Measurements from ENCODE around the gene LSM4.
"Not testable (repeated sequence)": the region's sequence is repeated elsewhere in the genome, so short reads cannot be mapped to it uniquely, and the experiment has no call there.

The LSM4 gene

DNA sequence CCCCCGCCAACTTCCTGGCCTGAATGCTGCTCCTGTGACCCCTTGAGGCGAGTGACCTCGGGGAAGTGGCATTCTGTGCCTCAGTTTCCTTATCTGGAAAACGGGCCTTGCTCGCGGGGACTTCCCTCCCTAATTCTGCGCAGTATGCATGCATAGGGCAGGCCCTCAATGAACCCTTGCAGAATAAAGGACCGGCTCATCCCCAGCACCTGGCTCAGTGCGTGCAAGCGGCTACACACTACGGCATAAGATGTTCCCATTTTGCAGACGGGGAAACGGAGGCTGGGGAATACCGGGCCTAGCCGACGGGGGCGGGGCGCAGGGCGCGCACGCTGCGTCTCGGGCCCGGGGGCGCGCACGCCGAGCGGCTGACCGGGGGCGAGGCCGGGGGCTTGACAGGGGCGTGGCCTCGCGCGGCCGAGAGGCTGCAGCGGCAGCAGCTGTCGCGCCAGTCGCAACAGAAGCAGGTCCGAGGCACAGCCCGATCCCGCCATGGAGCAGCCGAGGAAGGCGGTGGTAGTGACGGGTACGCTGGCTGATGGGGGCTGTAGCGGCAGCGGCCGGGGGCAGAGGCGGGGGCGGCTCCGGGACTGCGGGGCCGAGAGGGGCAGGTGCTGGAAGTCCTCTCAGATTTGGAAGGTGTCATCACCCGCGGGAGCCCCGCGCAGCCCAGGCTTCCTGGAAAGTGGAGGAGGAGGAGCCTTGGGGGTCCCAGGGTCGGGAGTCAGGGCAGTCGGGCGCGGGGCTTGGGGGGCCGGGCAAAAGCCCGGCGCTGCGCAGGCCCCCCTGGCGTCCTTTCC, 17.5 kb upstream of the LSM4 start, which contains the start of gene PGPEP1:
Gene PGPEP1, plus strand, starts transcription at position 409 of the 800 bp plus-strand sequence. Its CDS starts 84 bp downstream, at position 493.
- DNase-seq = no peak

DNA sequence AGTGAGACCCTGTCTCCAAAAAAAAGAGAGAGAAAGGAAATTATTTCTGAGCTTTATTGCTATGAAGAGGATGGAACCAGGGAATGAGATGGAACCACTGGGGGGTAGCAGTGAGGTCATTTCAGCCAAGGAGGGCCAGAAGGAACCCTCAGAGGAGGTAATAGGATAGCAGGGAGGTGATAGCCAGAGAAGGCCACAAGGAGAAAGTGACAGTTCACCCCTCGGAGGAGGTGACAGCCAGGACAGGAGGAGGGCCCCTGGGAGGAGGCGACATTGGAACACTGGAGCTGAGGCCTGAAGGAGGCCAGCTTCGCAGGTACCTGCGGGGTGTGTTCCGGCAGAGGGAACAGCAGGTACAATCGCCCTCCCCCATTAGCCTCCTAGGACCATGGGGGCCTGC, 16.8 kb upstream of the LSM4 start:
- no peak for DNase-seq

GRCh38 chr19:18338541-18338940, 15.7 kb upstream of the LSM4 start:
- no peak for DNase-seq

DNA sequence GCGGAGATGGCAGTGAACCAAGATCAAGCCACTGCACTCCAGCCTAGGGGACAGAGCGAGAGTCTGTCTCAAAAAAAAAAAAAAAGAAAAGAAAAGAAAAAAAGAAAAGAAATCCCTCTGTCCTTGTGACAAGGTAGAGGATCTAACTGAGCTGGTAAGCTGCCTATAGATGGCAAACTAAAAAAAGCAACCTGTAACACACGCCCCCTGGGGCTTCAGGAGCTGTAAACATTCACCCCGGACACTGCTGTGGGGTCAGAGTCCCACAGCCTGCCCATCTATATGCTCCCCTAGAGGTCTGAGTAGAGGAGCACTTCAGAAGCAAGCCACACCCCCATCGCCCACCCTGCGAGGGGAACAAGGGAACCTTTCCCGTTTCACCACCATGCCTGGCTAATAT, 13.2 kb upstream of the LSM4 start:
- DNase-seq = no peak

DNA sequence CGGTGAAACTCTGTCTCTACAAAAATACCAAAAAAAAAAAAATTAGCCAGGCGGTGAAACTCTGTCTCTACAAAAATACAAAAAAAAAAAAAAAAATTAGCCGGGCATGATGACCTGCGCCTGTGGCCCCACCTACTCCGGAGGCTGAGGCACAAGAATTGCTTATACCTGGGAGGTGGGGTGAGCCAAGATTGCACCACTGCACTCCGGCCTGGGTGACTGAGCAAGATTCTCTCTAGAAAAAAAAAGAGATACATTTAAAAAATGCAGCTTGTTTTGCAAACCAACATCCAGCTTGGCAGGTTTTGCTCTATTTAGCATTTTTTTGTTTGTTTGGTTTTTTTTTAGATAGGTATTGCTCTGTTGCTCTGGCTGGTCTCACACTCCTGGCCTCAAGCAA, 10.8 kb upstream of the LSM4 start:
- no peak for DNase-seq

DNA sequence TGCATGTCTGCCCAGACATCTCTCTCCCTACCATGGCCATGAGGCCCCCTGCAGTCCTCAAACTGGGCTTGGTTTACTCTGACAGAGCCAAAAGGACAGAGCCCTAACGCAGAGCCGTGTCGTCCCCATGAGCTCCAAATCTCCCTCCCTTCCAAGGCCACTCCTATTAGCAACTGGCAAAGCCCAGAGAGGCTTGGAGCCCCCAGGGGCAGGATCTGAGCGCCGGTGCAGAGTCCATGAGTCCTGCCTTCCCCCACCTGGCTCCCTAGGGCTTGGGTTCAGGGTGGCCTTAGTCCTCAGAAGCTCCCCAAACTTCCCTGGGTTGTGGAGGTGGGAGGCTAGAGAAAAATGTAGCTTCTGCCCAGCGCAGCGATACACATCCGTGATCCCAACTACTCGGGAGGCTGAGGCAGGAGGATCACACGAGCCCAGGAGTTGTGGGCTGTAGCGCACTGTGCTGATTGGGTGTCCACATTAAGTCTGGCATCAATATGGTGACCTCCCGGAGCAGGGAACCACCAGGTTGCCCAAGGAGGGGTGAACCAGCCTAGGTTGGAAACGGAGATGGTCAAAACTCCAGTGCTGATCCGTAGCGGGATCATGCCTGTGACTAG, 10.1 kb upstream of the LSM4 start:
- DNase-seq = no peak

DNA sequence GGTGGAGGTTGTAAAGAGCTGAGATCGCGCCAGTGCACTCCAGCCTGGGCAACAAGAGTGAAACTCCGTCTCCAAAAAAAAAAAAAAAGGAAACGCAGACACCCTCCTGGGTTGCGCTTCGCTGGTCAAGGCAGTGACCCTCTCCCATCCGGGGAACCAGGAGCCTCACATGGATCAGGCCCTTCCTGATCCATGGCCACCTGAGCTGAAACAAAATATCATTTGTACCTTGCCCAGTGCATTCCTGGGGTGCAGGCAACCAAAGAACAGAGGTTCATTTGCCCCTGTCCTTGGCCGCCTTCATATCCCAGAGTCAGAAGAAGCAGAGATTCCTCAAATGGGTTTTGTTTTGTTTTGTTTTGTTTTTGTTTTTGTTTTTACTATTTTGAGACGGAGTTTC, 8.0 kb upstream of the LSM4 start:
- no peak for DNase-seq

DNA sequence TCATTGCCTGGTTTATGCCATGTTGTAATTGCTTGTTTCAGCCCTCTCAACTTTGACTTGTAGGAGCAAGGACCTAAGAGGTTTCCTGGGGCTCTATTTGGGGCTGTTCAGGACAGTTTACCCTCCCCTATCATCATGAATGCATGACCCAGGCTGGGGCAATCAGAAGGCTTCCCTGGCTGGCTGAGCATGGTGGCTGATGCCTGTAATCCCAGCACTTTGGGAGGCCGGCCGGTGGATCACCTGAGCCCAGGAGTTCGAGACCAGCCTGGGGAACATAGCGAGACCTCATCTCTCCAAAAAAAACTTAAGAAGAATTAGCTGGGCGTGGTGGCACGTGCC, 6.1 kb upstream of the LSM4 start:
- DNase-seq = no peak

DNA sequence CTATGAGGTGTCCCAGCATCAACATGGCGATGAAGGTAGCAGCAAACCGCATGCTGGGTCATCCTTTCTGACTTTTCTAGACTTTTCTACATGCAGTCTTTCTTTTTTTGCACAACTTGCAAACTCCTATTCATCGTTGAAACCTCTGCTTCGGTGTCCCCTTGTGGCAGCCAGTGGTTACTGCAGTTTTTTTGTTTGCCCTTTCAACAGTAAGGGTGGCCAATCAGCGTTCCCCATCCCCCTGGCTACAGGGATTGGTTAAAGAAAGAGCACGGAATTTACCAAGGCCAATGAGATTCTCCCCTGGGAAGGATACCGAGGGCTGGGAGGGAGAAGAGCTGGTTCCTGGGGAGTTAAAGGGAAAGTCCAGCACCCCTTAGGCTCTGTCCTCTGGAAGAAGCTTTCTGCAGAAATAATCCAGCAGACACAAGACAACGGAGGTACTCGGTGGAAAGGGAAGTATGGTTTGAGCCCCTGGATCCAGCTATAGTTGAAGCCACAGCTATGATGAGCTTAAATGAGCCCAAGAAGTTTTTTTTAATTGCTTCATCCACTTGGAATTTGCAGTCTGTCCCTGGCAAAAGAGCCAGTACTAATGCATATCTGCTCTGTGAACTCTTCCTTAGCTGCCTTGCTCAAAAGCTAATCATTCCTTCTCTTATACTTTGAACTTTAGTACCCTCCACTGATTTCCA, 5.6 kb upstream of the LSM4 start:
- DNase-seq = peak; percentile 96

DNA sequence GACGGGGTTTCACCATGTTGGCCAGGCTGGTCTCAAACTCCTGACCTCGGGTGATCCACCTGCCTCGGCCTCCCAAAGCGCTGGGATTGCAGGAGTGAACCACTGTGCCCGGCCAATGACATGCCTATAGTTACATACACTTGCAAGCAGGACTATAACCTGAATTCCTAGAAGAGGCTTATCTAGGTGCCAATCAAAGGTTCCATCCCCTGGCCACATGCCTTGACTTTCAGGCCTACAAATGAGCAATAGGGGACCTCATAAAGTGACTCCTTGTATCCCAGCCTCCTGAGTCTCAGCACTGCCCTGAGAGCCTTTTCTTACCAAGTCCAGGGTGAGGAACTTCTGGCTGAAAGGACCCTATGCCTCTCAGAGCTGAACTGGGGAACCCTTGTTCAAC, 3.9 kb upstream of the LSM4 start:
- no peak for DNase-seq

DNA sequence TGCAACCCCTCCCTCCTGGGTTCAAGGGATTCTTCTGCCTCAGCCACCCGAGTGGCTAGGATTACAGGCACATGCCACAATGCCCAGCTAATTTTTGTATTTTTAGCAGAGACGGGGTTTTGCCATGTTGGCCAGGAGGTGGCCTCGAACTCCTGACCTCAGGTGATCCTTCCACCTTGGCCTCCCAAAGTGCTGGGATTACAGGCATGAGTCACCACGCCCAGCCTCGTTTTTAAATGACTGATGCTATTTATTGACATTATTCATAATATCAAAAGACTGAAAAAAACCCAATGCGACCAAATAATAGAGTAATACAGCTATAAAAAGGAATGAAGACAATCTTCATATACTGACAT, 1.5 kb upstream of the LSM4 start:
- not testable (repeated sequence) for DNase-seq

- peak; percentile 19 for DNase-seq
These were observed 538 bp downstream of the LSM4 start for GRCh38 chr19:18322318-18322758.

GRCh38 chr19:18321734-18322102, 1.2 kb downstream of the LSM4 start:
- peak; percentile 33 for DNase-seq

DNA sequence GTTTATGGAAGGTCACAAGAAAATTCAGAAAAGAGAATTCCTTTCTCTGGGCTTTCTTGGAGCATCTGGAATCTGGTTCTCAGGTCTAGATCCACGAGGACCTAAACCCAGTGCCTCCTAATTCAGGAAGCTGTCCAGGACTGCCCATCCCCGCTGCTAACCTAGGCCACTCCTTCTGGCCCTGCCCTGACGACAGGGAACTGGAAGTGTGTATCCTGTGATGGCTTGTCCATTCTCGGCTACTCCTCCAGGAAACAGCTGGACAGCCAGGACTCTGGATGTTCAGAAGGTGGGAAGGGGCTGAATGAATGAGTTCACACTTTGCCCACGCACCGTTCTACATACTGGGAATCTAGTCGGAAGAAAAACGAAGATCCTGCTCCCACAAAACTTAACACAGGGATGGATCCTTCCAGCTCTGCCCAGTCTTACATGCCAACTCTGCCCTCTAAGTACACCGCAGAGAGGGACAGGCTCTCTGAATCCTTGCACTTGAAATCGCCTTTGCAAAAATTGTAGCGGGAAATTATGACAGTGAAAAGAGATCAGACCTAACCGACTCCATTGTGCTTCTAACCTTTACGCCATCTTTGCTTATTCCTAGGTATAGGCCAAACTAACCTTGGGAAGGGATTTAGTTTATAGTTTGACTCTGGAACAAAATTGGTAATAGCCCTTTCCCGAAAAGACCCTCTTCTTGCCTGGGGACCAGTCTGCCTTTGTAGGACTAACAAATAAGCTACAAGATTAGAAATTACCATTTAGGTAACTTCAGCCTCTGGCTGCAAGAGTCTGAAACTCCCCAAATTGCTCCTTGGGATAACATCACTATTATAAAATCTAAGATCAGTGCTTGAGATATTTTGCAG, 1.8 kb downstream of the LSM4 start:
- DNase-seq = no peak

DNA sequence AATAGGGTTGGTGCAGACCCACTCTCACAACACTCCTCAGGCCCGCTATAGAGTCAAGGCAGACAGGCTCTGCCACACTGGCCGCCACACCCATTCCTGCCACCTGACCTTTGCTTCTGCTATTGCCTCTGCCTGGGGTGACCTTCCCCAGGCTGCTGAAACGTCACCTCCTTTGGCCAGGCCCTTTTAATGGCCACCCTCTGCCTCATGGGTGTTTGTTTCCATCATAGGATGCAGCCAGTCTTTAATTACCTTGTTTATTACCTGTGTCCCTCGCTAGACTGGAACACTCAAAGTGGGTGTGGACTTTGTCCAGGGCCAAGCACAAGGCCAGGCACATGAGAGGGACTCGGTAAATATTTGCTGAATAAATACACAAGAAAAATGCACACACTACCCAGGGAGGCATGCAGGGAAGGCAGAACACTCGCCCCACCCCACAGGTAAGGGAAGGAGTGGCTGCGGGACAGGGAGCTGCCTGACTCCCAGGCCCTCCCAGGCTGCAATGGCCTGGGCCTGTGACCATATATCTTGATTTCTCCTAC, 3.2 kb downstream of the LSM4 start:
- DNase-seq = no peak

DNA sequence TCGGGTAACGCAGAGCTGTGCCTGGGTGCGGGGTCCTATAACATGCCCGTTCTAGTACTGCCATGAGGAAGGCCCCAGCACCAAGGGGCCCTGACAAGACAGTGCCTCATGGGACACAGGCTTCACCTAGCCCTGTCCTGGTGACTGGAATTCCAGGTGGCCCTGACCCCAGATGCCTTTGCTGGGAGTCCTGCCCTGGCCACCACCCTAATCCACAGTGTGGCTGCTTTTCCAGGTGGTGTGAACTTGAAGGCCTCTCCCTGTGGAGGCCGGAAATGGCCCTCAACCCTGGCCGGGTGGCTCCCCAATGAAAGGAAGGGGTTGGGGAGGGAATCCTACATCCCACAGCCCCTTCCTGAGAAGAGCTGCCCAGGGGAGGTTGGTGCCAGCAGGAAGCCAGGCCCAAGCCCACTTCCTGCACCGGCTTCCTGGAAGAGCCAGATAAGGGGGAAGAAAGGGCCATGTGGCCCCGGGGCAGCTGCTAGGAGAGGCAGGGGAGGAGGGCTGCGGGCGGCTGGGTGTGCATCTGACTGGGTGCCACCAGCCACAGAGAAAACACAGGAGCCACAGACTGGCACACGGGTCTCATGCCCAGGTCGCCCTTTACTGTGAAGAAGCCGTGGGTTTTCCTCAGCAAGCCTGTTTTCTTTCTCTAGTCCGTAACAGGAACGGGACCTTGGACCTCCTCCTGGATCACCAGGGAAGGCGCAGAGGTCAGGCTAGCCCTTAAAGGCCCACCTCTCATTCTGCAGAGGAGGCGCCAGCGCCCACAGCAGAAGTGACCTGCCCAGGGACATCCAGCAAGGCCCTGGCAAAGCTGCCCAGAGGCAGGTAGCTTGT, 4.7 kb downstream of the LSM4 start:
- DNase-seq = no peak

GRCh38 chr19:18313398-18313797, 9.5 kb downstream of the LSM4 start:
- no peak for DNase-seq

GRCh38 chr19:18312092-18312534, 10.8 kb downstream of the LSM4 start:
- no peak for DNase-seq

GRCh38 chr19:18311502-18312091, 11.3 kb downstream of the LSM4 start:
- no peak for DNase-seq

- no peak for DNase-seq
These were observed 11.9 kb downstream of the LSM4 start for GRCh38 chr19:18310966-18311365.

- DNase-seq = no peak
These were observed 12.6 kb downstream of the LSM4 start for GRCh38 chr19:18310118-18310909.
